Panc1 (cell line): ENCODE data around the gene PTGDS.

Experiments used
- POLR2AphosphoS5 ChIP-seq: IDR thresholded peaks from 2 replicates; pipeline ENCODE4 v1.6.1; 2012; ENCODE audit warnings: mild to moderate bottlenecking, low read depth, low read length, moderate library complexity
- TCF7L2 ChIP-seq: IDR thresholded peaks from 2 replicates; pipeline ENCODE4 v1.6.1; 2011; ENCODE audit warnings: mild to moderate bottlenecking, low read depth, low read length, inconsistent platforms
- TF ChIP-seq, protein P1 (sequence below): fragments of 450-650 bp; IDR thresholded peaks from 2 replicates; pipeline ENCODE4 v1.5.1; 2017; ENCODE audit warnings: mild to moderate bottlenecking
- TF ChIP-seq, protein P2 (sequence below), 2 experiments: IDR thresholded peaks; 2 replicates each; pipeline ENCODE4 v1.6.1; 2011 to 2012; ENCODE audit warnings: low read depth in 2 of 2, control low read depth in 1 of 2, low read length in 1 of 2, mild to moderate bottlenecking in 1 of 2, moderate library complexity in 1 of 2; ENCODE audit not compliant: insufficient read depth in 1 of 2

DNA sequence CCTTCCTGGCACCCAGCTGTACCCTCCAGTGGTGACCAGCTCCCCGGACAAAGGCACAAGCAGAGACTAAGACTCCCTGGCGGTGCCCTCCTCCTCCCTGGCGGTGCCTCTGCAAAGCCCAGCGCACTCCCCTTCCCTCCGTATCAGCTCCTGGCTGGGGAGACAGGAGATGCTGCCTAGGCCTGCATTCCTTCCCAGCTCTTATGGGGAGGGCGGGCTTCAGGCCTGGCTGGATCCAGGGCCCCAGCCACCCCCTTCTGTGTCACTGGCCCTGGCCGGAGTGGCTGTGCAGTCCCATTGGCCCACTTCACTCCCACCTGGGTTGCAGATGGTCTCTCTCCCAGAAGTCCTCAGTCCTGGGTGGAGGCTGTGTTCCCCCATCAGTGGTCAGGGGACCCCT, 18.8 kb upstream of the PTGDS start:
- TF ChIP-seq, protein P1, sequence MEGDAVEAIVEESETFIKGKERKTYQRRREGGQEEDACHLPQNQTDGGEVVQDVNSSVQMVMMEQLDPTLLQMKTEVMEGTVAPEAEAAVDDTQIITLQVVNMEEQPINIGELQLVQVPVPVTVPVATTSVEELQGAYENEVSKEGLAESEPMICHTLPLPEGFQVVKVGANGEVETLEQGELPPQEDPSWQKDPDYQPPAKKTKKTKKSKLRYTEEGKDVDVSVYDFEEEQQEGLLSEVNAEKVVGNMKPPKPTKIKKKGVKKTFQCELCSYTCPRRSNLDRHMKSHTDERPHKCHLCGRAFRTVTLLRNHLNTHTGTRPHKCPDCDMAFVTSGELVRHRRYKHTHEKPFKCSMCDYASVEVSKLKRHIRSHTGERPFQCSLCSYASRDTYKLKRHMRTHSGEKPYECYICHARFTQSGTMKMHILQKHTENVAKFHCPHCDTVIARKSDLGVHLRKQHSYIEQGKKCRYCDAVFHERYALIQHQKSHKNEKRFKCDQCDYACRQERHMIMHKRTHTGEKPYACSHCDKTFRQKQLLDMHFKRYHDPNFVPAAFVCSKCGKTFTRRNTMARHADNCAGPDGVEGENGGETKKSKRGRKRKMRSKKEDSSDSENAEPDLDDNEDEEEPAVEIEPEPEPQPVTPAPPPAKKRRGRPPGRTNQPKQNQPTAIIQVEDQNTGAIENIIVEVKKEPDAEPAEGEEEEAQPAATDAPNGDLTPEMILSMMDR = no peak
- no peak for TF ChIP-seq TCF7L2
- TF ChIP-seq POLR2AphosphoS5 = no peak
- TF ChIP-seq, protein P2, sequence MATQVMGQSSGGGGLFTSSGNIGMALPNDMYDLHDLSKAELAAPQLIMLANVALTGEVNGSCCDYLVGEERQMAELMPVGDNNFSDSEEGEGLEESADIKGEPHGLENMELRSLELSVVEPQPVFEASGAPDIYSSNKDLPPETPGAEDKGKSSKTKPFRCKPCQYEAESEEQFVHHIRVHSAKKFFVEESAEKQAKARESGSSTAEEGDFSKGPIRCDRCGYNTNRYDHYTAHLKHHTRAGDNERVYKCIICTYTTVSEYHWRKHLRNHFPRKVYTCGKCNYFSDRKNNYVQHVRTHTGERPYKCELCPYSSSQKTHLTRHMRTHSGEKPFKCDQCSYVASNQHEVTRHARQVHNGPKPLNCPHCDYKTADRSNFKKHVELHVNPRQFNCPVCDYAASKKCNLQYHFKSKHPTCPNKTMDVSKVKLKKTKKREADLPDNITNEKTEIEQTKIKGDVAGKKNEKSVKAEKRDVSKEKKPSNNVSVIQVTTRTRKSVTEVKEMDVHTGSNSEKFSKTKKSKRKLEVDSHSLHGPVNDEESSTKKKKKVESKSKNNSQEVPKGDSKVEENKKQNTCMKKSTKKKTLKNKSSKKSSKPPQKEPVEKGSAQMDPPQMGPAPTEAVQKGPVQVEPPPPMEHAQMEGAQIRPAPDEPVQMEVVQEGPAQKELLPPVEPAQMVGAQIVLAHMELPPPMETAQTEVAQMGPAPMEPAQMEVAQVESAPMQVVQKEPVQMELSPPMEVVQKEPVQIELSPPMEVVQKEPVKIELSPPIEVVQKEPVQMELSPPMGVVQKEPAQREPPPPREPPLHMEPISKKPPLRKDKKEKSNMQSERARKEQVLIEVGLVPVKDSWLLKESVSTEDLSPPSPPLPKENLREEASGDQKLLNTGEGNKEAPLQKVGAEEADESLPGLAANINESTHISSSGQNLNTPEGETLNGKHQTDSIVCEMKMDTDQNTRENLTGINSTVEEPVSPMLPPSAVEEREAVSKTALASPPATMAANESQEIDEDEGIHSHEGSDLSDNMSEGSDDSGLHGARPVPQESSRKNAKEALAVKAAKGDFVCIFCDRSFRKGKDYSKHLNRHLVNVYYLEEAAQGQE (IDR thresholded peaks at IDR 0.05; ENCODE audit: insufficient read depth in 1 of 2, low read depth in 2 of 2, low read length in 1 of 2) = no peak
